Measurements from ENCODE around the gene MAST2. TPM values are rescaled to one million over a fixed set of nuclear protein-coding genes. Genes with fewer than 3 reads are reported as not detected.

The MAST2 gene
- total and polyA plus RNA-seq, 2 of the 13 experiments (the other 11 are each of a cell fraction or from before 2014, with no cell fraction given): 15.3 to 23.0 TPM

DNA sequence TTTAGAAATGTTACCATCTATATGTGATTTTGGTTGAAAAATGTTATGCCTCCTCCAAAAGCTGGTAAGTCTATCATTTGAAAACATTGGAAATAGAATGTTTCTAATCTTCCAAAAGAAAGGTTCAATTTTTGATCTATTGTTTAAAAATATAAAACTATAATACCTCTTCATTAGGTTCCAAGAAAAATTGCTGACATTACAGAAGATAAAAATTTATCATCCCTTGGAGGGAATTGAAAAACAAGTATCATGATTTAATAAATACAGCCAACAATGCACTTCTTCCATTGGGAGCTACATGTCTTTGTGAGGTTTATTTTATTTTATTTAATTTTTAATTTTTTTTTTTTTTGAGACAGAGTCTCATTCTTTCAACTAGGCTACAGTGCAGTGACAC is 180.6 kb downstream of the MAST2 start (continued):
- TF ChIP-seq, protein P1, sequence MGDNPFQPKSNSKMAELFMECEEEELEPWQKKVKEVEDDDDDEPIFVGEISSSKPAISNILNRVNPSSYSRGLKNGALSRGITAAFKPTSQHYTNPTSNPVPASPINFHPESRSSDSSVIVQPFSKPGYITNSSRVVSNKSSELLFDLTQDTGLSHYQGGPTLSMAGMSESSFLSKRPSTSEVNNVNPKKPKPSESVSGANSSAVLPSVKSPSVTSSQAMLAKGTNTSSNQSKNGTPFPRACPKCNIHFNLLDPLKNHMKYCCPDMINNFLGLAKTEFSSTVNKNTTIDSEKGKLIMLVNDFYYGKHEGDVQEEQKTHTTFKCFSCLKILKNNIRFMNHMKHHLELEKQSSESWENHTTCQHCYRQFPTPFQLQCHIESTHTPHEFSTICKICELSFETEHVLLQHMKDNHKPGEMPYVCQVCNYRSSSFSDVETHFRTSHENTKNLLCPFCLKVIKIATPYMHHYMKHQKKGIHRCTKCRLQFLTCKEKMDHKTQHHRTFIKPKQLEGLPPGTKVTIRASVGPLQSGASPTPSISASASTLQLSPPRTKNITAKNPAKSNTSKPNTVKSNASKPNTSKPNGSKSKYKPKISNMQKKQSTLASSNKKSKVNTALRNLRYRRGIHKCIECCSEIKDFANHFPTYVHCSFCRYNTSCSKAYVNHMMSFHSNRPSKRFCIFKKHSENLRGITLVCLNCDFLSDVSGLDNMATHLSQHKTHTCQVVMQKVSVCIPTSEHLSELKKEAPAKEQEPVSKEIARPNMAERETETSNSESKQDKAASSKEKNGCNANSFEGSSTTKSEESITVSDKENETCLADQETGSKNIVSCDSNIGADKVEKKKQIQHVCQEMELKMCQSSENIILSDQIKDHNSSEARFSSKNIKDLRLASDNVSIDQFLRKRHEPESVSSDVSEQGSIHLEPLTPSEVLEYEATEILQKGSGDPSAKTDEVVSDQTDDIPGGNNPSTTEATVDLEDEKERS (CRISPR knock-in tag; IDR thresholded peaks at IDR 0.05): no peak
- TF ChIP-seq, protein P2, sequence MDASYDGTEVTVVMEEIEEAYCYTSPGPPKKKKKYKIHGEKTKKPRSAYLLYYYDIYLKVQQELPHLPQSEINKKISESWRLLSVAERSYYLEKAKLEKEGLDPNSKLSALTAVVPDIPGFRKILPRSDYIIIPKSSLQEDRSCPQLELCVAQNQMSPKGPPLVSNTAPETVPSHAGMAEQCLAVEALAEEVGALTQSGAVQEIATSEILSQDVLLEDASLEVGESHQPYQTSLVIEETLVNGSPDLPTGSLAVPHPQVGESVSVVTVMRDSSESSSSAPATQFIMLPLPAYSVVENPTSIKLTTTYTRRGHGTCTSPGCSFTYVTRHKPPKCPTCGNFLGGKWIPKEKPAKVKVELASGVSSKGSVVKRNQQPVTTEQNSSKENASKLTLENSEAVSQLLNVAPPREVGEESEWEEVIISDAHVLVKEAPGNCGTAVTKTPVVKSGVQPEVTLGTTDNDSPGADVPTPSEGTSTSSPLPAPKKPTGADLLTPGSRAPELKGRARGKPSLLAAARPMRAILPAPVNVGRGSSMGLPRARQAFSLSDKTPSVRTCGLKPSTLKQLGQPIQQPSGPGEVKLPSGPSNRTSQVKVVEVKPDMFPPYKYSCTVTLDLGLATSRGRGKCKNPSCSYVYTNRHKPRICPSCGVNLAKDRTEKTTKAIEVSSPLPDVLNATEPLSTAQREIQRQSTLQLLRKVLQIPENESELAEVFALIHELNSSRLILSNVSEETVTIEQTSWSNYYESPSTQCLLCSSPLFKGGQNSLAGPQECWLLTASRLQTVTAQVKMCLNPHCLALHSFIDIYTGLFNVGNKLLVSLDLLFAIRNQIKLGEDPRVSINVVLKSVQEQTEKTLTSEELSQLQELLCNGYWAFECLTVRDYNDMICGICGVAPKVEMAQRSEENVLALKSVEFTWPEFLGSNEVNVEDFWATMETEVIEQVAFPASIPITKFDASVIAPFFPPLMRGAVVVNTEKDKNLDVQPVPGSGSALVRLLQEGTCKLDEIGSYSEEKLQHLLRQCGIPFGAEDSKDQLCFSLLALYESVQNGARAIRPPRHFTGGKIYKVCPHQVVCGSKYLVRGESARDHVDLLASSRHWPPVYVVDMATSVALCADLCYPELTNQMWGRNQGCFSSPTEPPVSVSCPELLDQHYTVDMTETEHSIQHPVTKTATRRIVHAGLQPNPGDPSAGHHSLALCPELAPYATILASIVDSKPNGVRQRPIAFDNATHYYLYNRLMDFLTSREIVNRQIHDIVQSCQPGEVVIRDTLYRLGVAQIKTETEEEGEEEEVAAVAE (CRISPR knock-in tag; IDR thresholded peaks at IDR 0.05; ENCODE audit: borderline replicate concordance): no peak
- TF ChIP-seq ZHX1 (CRISPR knock-in tag; IDR thresholded peaks at IDR 0.05; ENCODE audit: low read depth): no peak

Data from HepG2 (cell line).